Activated CD8-positive, alpha-beta memory T cell treated with anti-CD3 and anti-CD28 coated beads for 24 hours (primary cell): Measurements from ENCODE around the gene PPP2R1A.
"Not testable (repeated sequence)": the region's sequence is repeated elsewhere in the genome, so short reads cannot be mapped to it uniquely, and the experiment has no call there.

ENCODE experiments used
- DNase-seq: peaks from one replicate; pipeline ENCODE4 v3.0.0-alpha.2; 2020

The PPP2R1A gene

DNA sequence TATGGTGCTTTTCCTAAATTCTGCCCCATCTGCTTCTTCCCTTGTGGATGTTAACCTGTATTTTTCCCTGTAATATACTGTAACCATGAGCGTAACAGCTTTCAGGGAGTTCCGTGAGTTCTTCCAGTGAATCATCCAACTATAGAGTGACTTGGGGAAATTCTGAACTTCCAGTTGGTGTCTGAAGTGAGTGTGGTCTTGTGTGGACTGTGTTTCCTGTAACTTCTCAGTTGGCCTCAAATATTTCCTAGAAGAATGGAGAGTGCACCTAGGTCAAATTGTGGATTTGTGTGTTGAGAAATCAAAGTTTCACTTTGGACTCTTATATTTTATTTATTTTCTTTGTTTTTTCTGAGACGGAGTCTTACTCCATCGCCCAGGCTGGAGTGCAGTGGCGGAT, 68.6 kb downstream of the PPP2R1A start:
- DNase-seq, result no peak

- DNase-seq, result not testable (repeated sequence)
These were observed 75.7 kb downstream of the PPP2R1A start for GRCh38 chr19:52265556-52265955.

DNA sequence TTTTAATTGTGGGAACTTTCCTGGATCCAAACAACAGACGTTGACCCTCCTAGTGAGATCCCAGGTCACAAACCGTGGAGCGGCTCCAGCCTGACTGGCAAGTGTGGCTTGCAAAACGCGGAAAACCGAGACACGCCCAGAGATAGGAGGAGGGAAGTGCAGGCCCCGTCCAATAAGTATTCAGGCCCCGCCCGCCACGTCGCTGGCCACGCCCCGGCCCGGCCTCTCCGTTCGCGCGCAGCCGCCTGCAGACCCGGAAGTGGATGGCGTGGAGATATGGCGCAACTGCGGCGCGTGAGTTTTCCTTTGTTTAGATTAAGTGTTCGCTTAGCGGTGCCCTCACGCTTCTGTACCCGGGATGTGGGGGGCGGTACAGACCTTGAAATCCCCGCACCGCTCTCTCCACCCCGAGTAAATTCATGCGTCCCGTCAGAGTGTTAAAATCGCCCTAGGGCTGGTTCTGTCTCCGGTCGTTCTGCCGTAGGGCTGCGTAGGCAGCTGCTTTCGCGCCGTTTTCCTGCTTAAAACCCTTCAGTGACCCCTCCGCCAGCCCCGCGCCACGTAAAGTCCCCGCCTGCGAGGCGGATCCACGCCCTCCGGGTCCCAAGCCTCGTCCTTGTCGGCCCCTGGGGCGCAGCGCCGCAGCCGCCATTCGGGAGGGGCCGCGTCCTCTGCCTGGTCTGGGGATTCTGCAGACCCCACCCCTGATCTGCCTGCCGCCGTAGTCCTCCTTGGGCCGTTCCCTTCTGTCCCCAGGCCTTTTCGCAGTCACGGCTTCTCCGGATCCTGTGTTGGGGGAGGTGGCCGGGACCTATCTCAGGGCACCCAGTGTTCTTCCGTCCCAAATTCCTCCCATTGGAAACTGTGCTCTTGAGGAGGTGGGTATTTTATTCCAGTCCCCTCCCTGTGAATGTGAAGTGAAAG, 79.7 kb downstream of the PPP2R1A start, which contains the start of gene ZNF766:
ZNF766 (plus strand) TSS at position 250 of the 924 bp plus-strand sequence; CDS start at position 277, 27 bp downstream.
- peak; percentile 99 for DNase-seq

DNA sequence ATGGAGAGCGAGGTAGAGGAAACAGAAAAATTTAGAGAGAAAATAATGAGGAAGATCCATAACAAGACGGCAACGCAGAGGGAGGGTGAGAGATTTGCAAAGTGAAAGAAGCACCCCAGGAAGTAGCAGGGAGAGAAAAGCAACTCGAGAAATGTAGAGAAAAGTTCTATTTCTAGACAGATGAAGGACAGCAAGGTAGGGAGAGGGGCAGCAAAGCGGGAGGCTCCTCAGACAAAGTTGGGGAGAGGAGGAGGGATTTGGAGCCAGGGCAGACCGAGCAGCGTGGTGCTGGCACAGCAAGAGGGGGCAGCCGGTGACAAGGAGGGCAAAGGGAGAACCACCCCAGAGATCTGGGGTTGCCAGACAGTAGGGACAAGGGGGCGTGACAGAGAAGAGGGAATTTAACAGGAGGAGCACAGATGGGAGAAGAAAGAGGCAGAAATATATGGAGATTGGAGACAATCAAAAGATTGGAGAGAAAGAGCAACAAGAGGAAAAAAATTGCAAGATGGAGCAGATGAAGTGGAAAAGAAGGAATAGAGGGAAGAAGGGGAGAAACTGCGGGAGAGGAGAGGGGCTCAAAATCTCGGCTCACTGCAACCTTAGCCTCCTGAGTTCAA, 80.5 kb downstream of the PPP2R1A start:
- DNase-seq, result no peak

- DNase-seq, result no peak
These were observed 83.4 kb downstream of the PPP2R1A start for GRCh38 chr19:52273301-52273700.

- DNase-seq, result no peak
These were observed 84.3 kb downstream of the PPP2R1A start for GRCh38 chr19:52274191-52274590.

DNA sequence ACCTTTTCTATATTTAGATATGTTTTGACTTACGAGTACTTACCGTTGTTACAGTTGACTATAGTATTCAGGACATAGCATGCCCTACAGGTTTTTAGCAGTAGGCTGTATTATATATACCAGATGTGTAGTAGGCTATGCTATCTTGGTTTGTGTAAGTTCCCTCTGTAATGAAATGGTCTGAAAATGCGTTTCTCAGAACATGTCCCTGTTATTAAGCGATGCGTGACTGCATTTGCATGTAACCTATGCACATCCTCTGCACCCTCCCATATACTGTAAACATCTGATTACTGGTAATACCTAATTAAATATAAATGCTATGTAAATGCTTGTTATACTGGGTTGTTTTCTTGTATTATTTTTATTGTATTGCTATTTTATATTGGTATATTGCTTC, 86.1 kb downstream of the PPP2R1A start:
- no peak for DNase-seq

DNA sequence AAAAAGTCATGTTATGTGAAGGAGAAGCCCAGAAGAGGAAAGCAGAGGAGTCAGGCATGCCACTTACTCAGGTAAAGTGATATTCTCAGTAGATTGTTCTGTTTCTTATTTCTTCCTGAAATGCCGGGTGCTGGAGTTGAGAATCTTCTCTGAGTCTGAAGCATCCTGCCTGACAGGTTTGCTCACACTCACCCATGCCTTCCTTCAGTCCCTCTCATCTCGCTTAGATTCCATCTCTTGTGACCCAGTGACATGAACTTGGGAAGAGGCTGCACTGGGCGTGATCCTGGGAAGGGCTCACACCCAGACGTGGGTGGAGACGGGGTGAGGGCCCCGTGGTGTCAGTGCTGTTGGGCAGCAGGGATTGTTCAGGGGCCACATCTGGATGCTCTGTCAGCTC, 87.6 kb downstream of the PPP2R1A start:
- DNase-seq, result no peak
